Testis (tissue), 3 donors: ENCODE measurements around the gene LLGL2. TPM values are rescaled to one million over a fixed set of nuclear protein-coding genes. Genes with fewer than 3 reads are reported as not detected.

Source experiments
- DNase-seq: peaks from one replicate; pipeline ENCODE4 v3.0.0-alpha.2; 2019
- H3K27ac ChIP-seq, 2 donors: fragments of 200-600 bp; sonication (generic); one replicate each; pipeline ENCODE4 v1.5.1; 2019
- H3K27me3 ChIP-seq: fragments of 200-600 bp; sonication (generic); one replicate; pipeline ENCODE4 v1.5.1; 2019
- H3K36me3 ChIP-seq: fragments of 200-600 bp; sonication (generic); one replicate; pipeline ENCODE4 v1.5.1; 2017; ENCODE audit warnings: low read depth; ENCODE audit errors: missing control alignments
- H3K4me1 ChIP-seq: fragments of 200-600 bp; sonication (generic); one replicate; pipeline ENCODE4 v1.5.1; 2019
- H3K4me3 ChIP-seq, 2 donors: fragments of 200-600 bp; sonication (generic); one replicate each; pipeline ENCODE4 v1.5.1; 2017 to 2019
- H3K9me3 ChIP-seq: fragments of 200-600 bp; sonication (generic); one replicate; pipeline ENCODE4 v1.5.1; 2017
- POLR2A ChIP-seq: fragments of 450-650 bp; IDR thresholded peaks from one replicate; pipeline ENCODE4 v1.6.1; 2017; ENCODE audit warnings: antibody characterized with exemption, mild to moderate bottlenecking, moderate library complexity
- WGBS, 2 donors: methylation state at CpG; one replicate each; pipeline ENCODE4 v1.1.5; 2018; 5-methylcytosine and 5-hydroxymethylcytosine counted together
- intact Hi-C: fragments of 100-400 bp; cut with DNase I; formaldehyde crosslinking; loops from one replicate; pipeline ENCODE4 v1.15.1; 2023; ENCODE audit warnings: low total_unique reads
- polyA plus RNA-seq: library from polyadenylated mRNA; stranded (reverse); fragments of 350-450 nt; fragmentation: Illumina TruSeq; extraction: RNeasy Lipid Tissue Mini Kit (QIAGEN cat#74804); gene quantifications from one replicate; pipeline ENCODE4 v1.2.3, GENCODE V29; 2014; ENCODE audit warnings: low read depth, low replicate concordance; ENCODE audit not compliant: insufficient read depth
- total RNA-seq, 2 donors: library from RNA; depleted of rRNA; stranded (reverse); fragments of >200 nt; gene quantifications; one replicate each; pipeline ENCODE4 v1.2.3, GENCODE V29; 2016
- TF ChIP-seq, protein P1 (sequence below), 3 experiments: fragments of 450-650 bp in 2 of 3; fragments of 200-600 bp in 1 of 3; sonication (generic) in 1 of 3; IDR thresholded peaks; one replicate each; pipeline ENCODE4 v1.5.1; 2016 to 2019; ENCODE audit warnings: antibody characterized with exemption in 3 of 3, mild to moderate bottlenecking in 2 of 3, moderate library complexity in 1 of 3

LLGL2 gene
- total and polyA plus RNA-seq, 3 donors from 2014 or later = 20.6 to 34.3 (median 22.9) TPM

DNA sequence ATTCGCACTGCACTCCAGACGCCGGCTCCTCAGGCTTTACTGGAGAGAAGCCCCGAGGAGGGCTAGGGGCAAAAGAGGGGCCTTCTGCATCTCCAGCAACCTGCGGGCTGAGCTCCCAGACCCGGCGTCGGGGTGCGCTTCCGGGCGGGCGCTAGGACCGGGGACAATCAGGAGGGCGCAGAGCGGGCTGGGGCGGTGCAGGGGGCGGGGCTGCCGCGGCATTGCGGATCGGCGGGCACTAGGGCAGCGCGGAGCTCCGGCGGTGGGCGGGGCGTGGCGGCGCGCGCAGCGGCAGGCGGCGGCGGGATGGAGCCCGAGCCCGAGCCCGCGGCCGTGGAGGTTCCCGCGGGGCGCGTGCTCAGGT lies 9.3 kb upstream of the LLGL2 start, which contains the start of gene TSEN54:
Gene TSEN54 (plus strand): TSS at position 274 of the 364 bp plus-strand sequence. CDS start 33 bp downstream, at position 307.
- no peak for TF ChIP-seq POLR2A
- TF ChIP-seq, protein P1, sequence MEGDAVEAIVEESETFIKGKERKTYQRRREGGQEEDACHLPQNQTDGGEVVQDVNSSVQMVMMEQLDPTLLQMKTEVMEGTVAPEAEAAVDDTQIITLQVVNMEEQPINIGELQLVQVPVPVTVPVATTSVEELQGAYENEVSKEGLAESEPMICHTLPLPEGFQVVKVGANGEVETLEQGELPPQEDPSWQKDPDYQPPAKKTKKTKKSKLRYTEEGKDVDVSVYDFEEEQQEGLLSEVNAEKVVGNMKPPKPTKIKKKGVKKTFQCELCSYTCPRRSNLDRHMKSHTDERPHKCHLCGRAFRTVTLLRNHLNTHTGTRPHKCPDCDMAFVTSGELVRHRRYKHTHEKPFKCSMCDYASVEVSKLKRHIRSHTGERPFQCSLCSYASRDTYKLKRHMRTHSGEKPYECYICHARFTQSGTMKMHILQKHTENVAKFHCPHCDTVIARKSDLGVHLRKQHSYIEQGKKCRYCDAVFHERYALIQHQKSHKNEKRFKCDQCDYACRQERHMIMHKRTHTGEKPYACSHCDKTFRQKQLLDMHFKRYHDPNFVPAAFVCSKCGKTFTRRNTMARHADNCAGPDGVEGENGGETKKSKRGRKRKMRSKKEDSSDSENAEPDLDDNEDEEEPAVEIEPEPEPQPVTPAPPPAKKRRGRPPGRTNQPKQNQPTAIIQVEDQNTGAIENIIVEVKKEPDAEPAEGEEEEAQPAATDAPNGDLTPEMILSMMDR (IDR thresholded peaks at IDR 0.05) = peak in 1 of 3 experiments; percentile 9
- Histone ChIP-seq H3K4me1 (peaks cover 27% of the 10 kb centered on the region), H3K27ac (peak within 1 kb of the TSS; percentile 77 to 89), H3K4me3 (peak within 1 kb of the TSS; percentile 84 to 94), H3K9me3 (no peaks in the 10 kb centered on the region), H3K27me3 (no peaks in the 10 kb centered on the region), H3K36me3 (peaks cover 3% of the 10 kb centered on the region)
- WGBS, 2 donors = 0% methylated on average over 24 of the region's 45 CpGs; no CpG with 5 or more reads in 1 of the 2 donors
- DNase-seq = peak; percentile 96
- intact Hi-C loops = no loop called here

DNA sequence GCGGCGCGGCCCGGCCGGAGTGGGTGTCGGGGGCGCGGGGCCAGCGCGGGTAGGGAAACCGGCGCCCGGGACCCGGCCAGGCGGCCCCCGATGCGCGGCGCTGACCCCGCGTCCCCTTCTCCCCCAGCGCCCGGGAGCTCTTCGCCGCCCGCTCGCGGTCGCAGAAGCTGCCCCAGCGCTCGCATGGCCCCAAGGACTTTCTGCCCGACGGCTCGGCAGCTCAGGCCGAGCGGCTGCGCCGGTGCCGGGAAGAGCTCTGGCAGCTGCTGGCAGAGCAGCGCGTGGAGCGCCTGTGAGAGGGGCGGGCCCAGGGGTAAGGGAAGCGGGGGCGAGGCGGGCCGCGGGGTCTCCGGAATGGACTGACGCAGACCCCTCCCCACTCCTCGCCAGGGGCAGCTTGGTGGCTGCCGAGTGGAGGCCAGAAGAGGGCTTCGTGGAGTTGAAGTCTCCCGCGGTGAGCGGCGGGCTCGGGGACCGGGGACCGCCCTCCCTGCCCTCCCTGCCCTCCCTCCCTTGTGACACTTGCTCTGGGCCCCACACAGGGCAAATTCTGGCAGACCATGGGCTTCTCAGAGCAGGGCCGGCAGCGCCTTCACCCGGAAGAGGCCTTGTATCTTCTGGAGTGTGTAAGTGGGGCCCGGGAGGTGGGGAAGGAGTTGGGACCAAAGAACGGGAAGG lies 8.7 kb upstream of the LLGL2 start:
- peaks cover 3% of the 10 kb centered on the region for H3K36me3 ChIP-seq
- H3K4me1 ChIP-seq = peaks cover 27% of the 10 kb centered on the region

DNA sequence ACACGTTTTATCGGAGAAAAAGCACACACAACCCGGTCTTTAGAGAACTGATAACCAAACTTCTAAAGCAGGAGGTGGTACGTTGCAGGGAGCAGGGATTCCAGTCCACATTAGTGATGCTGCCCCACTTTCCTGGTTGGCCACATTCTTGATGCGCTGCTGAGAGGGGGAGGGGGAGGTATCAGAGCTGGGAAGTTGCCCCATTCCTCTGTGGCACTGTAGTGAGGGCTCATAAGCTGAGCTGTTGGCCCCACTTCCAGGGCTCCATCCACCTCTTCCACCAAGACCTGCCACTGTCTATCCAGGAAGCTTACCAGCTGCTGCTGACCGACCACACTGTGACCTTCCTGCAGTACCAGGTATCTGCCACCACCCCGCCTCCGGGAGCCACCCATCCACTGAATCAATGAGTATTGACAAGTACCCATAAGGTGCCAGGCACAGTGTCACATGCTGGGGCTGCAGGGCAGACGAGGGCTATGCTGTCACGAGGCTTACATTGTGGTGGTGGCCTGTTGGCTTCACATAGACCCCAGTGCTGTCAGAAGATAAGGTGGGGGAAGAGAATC lies 8.1 kb upstream of the LLGL2 start:
- intact Hi-C loops = no loop called here
- H3K27ac ChIP-seq = peak overlapping the region in 1 of 2 donors; percentile 74

More for the DNA sequence above, 8.7 kb upstream of the LLGL2 start:
- no peaks in the 10 kb centered on the region for H3K9me3 ChIP-seq
- H3K27me3 ChIP-seq = no peaks in the 10 kb centered on the region
- no peak for DNase-seq
- no peak for TF ChIP-seq POLR2A
- TF ChIP-seq, protein P1 (IDR thresholded peaks at IDR 0.05) = no peak
- H3K27ac ChIP-seq = peak overlapping the region; percentile 47 to 74
- 0% methylated on average over 5 to 21 of the region's 65 CpGs for WGBS, 2 donors
- peak overlapping the region; percentile 84 to 94 for H3K4me3 ChIP-seq
- intact Hi-C loops = no loop called here

DNA sequence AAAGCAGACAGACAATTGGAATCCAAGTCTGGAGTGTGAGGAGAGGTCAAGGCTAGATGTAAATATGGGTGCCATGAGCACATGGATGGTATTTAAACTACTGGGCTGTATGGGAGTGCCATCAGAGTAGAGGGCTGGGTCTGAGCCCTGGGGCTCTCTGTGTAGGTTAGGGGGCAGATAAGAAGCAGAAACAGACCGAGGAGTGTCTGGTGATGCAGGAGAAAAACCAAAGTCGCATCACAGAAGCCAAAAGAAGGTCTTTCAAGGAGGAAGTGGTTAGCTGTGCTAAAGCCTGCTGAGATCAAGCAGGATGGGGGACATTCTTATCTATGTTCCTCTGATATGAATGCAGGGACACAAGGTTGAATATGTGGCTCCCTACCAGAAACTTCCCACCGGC lies 7.3 kb upstream of the LLGL2 start:
- 68 to 86% methylated on average over 3 of the region's 3 CpGs for WGBS, 2 donors
- TF ChIP-seq, protein P1 (IDR thresholded peaks at IDR 0.05) = no peak
- TF ChIP-seq POLR2A = no peak
- H3K4me1 ChIP-seq = peaks cover 27% of the 10 kb centered on the region
- no peak overlapping the region for H3K4me3 ChIP-seq
- peak overlapping the region in 1 of 2 donors; percentile 30 for H3K27ac ChIP-seq
- no peak for DNase-seq
- no peaks in the 10 kb centered on the region for H3K9me3 ChIP-seq
- H3K27me3 ChIP-seq = no peaks in the 10 kb centered on the region
- intact Hi-C loops = no loop called here
- peaks cover 3% of the 10 kb centered on the region for H3K36me3 ChIP-seq

More for the DNA sequence above, 8.1 kb upstream of the LLGL2 start:
- no peak for DNase-seq
- Histone ChIP-seq H3K36me3 (peaks cover 3% of the 10 kb centered on the region), H3K27me3 (no peaks in the 10 kb centered on the region), H3K9me3 (no peaks in the 10 kb centered on the region), H3K4me1 (peaks cover 27% of the 10 kb centered on the region), H3K4me3 (peak overlapping the region; percentile 84 to 94)
- WGBS, 2 donors = 30 to 36% methylated on average over 9 to 10 of the region's 10 CpGs
- TF ChIP-seq, protein P1 (IDR thresholded peaks at IDR 0.05) = no peak
- TF ChIP-seq POLR2A = no peak
